ENCODE data around the gene PUM1. TPM values are rescaled to one million over a fixed set of nuclear protein-coding genes. Genes with fewer than 3 reads are reported as not detected.

The PUM1 gene
- total RNA-seq, 1 experiment from 2014 or later: 109 TPM

- in situ Hi-C loops (cut with HindIII; ENCODE audit: low pct_unique_long_range_greater_than_20kb, low sequenced_read_pairs): no loop called here
- BruUV-seq (replicated peaks): no TSS peak
- no peak overlapping the region for H3K27ac ChIP-seq (ENCODE audit: low read length)
- no peaks in the 10 kb centered on the region for H3K27me3 ChIP-seq (ENCODE audit: control insufficient read depth, insufficient read depth, low read length)
- ChIA-PET CTCF (no interaction called here), POLR2A (no interaction called here)
- intact Hi-C loops (cut with micrococcal nuclease; ENCODE audit: unreplicated experiment): no loop called here
- no peaks in the 10 kb centered on the region for H3K4me1 ChIP-seq (ENCODE audit: control insufficient read depth, insufficient read depth, low read length)
- no peaks in the 10 kb centered on the region for H3K36me3 ChIP-seq (ENCODE audit: control insufficient read depth, insufficient read depth, low read length)
- H3K9me3 ChIP-seq (ENCODE audit: control insufficient read depth, insufficient read depth, low read depth, low read length): no peaks in the 10 kb centered on the region
- no peak for TF ChIP-seq REST (IDR thresholded peaks at IDR 0.05; ENCODE audit: insufficient read depth in 1 of 2, low read depth in 2 of 2, low read length in 1 of 2)
- no peak for TF ChIP-seq TCF7L2 (IDR thresholded peaks at IDR 0.05; ENCODE audit: low read depth, low read length)
- no peak for TF ChIP-seq SIN3A (IDR thresholded peaks at IDR 0.05; ENCODE audit: borderline replicate concordance, insufficient read depth, low read depth, low read length)
- TF ChIP-seq POLR2AphosphoS5 (IDR thresholded peaks at IDR 0.05; ENCODE audit: low read depth, low read length): no peak
- TF ChIP-seq CTCF (IDR thresholded peaks at IDR 0.05): no peak
- ATAC-seq (no peak), DNase-seq (ENCODE audit: low read depth, low spot score) (no peak)
- no peak overlapping the region for H3K4me3 ChIP-seq (ENCODE audit: low read depth in 2 of 2, low read length in 2 of 2)
Measured at GRCh38 chr1:31082385-31082784, 16.9 kb upstream of the PUM1 start.

GRCh38 chr1:31073044-31073443 lies 7.5 kb upstream of the PUM1 start:
- no TSS peak for BruUV-seq (replicated peaks)
- intact Hi-C loops (cut with micrococcal nuclease; ENCODE audit: unreplicated experiment) (no loop called here), in situ Hi-C loops (cut with HindIII; ENCODE audit: low pct_unique_long_range_greater_than_20kb, low sequenced_read_pairs) (no loop called here)
- no peak for TF ChIP-seq SIN3A (IDR thresholded peaks at IDR 0.05; ENCODE audit: borderline replicate concordance, insufficient read depth, low read depth, low read length)
- TF ChIP-seq POLR2AphosphoS5 (IDR thresholded peaks at IDR 0.05; ENCODE audit: low read depth, low read length): no peak
- no peak for TF ChIP-seq TCF7L2 (IDR thresholded peaks at IDR 0.05; ENCODE audit: low read depth, low read length)
- no peak for TF ChIP-seq CTCF (IDR thresholded peaks at IDR 0.05)
- TF ChIP-seq REST (IDR thresholded peaks at IDR 0.05; ENCODE audit: insufficient read depth in 1 of 2, low read depth in 2 of 2, low read length in 1 of 2): no peak
- no peaks in the 10 kb centered on the region for H3K27me3 ChIP-seq (ENCODE audit: control insufficient read depth, insufficient read depth, low read length)
- ChIA-PET CTCF (no interaction called here), POLR2A (no interaction called here)
- H3K27ac ChIP-seq (ENCODE audit: low read length): no peak overlapping the region
- no peaks in the 10 kb centered on the region for H3K4me1 ChIP-seq (ENCODE audit: control insufficient read depth, insufficient read depth, low read length)
- ATAC-seq: no peak
- H3K4me3 ChIP-seq (ENCODE audit: low read depth in 2 of 2, low read length in 2 of 2): no peak overlapping the region
- no peaks in the 10 kb centered on the region for H3K36me3 ChIP-seq (ENCODE audit: control insufficient read depth, insufficient read depth, low read length)
- no peak for DNase-seq (ENCODE audit: low read depth, low spot score)
- H3K9me3 ChIP-seq (ENCODE audit: control insufficient read depth, insufficient read depth, low read depth, low read length): no peaks in the 10 kb centered on the region

Measured in Panc1 (cell line).